Smooth muscle cell (in vitro differentiated cells): ENCODE data around the gene SPATA9. TPM values are rescaled to one million over a fixed set of nuclear protein-coding genes. Genes with fewer than 3 reads are reported as not detected.
A peak's percentile ranks its signal among the peaks of the same experiment; 100 is the strongest.

Experiments used
- DNase-seq: peaks from one replicate; lab custom pipeline; 2025; ENCODE audit not compliant: unreplicated experiment; lab: John Stamatoyannopoulos, UW
- H2AFZ ChIP-seq: fragments of 200-600 bp; sonication (generic); 2 replicates; pipeline ENCODE4 v1.6.0; 2016; ENCODE audit warnings: antibody characterized with exemption, low read depth, mild to moderate bottlenecking
- H3F3A ChIP-seq: fragments of 200-600 bp; sonication (generic); 2 replicates; pipeline ENCODE4 v1.6.0; 2017; ENCODE audit warnings: antibody characterized with exemption, low read depth
- H3K27ac ChIP-seq: fragments of 200-600 bp; sonication (generic); 2 replicates; pipeline ENCODE4 v1.5.1; 2016; ENCODE audit warnings: low read depth, mild to moderate bottlenecking
- H3K27me3 ChIP-seq: fragments of 200-600 bp; sonication (generic); 2 replicates; pipeline ENCODE4 v1.6.1; 2016; ENCODE audit warnings: low read depth, mild to moderate bottlenecking
- H3K36me3 ChIP-seq: fragments of 200-600 bp; sonication (generic); 2 replicates; pipeline ENCODE4 v1.5.1; 2016; ENCODE audit warnings: low read depth
- H3K4me1 ChIP-seq: fragments of 200-600 bp; sonication (generic); 2 replicates; pipeline ENCODE4 v1.5.1; 2016; ENCODE audit warnings: low read depth
- H3K4me2 ChIP-seq: fragments of 200-600 bp; sonication (generic); 2 replicates; pipeline ENCODE4 v1.6.0; 2016; ENCODE audit warnings: mild to moderate bottlenecking
- H3K4me3 ChIP-seq: fragments of 200-600 bp; sonication (generic); 2 replicates; pipeline ENCODE4 v1.5.1; 2016; ENCODE audit warnings: mild to moderate bottlenecking
- H3K79me2 ChIP-seq: fragments of 200-600 bp; sonication (generic); 2 replicates; pipeline ENCODE4 v1.6.0; 2016; ENCODE audit warnings: low read depth, mild to moderate bottlenecking
- H3K9ac ChIP-seq: fragments of 200-600 bp; sonication (generic); 2 replicates; pipeline ENCODE4 v1.6.0; 2016; ENCODE audit warnings: low read depth
- H3K9me3 ChIP-seq: fragments of 200-600 bp; sonication (generic); replicated peaks from 2 replicates; pipeline ENCODE4 v1.5.1; 2016; ENCODE audit warnings: low read depth
- H4K20me1 ChIP-seq: fragments of 200-600 bp; sonication (generic); 2 replicates; pipeline ENCODE4 v1.6.0; 2016; ENCODE audit warnings: low read depth
- CTCF ChIP-seq: fragments of 200-600 bp; sonication (generic); IDR thresholded peaks from 2 replicates; pipeline ENCODE4 v1.5.1; 2017; ENCODE audit warnings: borderline replicate concordance, mild to moderate bottlenecking, antibody characterized with exemption; ENCODE audit not compliant: insufficient read depth, poor library complexity, severe bottlenecking
- WGBS: methylation state at CpG from one replicate; pipeline ENCODE4 v1.1.7; 2016; ENCODE audit warnings: low lambda C conversion rate; 5-methylcytosine and 5-hydroxymethylcytosine counted together
- polyA plus RNA-seq: library from polyadenylated mRNA; unstranded; fragments of >200 nt; fragmentation: Nextera tagmentation; extraction: Ambion mirVana; gene quantifications from 2 replicates; pipeline ENCODE4 v1.2.1, GENCODE V29; 2016
- total RNA-seq: library from RNA; depleted of rRNA; stranded (reverse); fragments of >200 nt; gene quantifications from 2 replicates; pipeline ENCODE4 v1.2.3, GENCODE V29; 2014

The SPATA9 gene
- total and polyA plus RNA-seq, 2 experiments from 2014 or later, result not detected

GRCh38 chr5:95672641-95673040 is 10.2 kb downstream of the SPATA9 start:
- Histone ChIP-seq H3K27ac (peak overlapping the region; percentile 63), H3K4me1 (peaks cover 12% of the 10 kb centered on the region), H3K4me2 (peak overlapping the region; percentile 31), H3K79me2 (no peaks in the 10 kb centered on the region), H3K4me3 (no peak overlapping the region), H3K27me3 (no peaks in the 10 kb centered on the region), H3K36me3 (no peaks in the 10 kb centered on the region), H4K20me1 (no peaks in the 10 kb centered on the region), H2AFZ (peak overlapping the region; percentile 59), H3K9ac (no peak overlapping the region), H3K9me3 (no peaks in the 10 kb centered on the region), H3F3A (peaks cover 10% of the 10 kb centered on the region)
- TF ChIP-seq CTCF, result no peak
- no peak for DNase-seq

- H3K27me3 ChIP-seq, result no peaks in the 10 kb centered on the region
- no peak overlapping the region for H3K4me2 ChIP-seq
- no peaks in the 10 kb centered on the region for H3K9me3 ChIP-seq
- no peaks in the 10 kb centered on the region for H3K36me3 ChIP-seq
- no peak overlapping the region for H3K27ac ChIP-seq
- no peaks in the 10 kb centered on the region for H3K79me2 ChIP-seq
- DNase-seq, result no peak
- no peak for TF ChIP-seq CTCF
- H4K20me1 ChIP-seq, result no peaks in the 10 kb centered on the region
- no peak overlapping the region for H3K4me3 ChIP-seq
- no peak overlapping the region for H3K9ac ChIP-seq
- H2AFZ ChIP-seq, result no peak overlapping the region
- 90% methylated on average over 1 of the region's 1 CpG for WGBS
- H3F3A ChIP-seq, result peaks cover 10% of the 10 kb centered on the region
- H3K4me1 ChIP-seq, result peaks cover 12% of the 10 kb centered on the region
Measured at GRCh38 chr5:95671826-95672225, 11.0 kb downstream of the SPATA9 start.

GRCh38 chr5:95670568-95670967 is 12.2 kb downstream of the SPATA9 start:
- H3K4me3 ChIP-seq, result no peak overlapping the region
- H3K27ac ChIP-seq, result peak overlapping the region; percentile 94
- no peaks in the 10 kb centered on the region for H3K9me3 ChIP-seq
- TF ChIP-seq CTCF, result no peak
- no peaks in the 10 kb centered on the region for H3K79me2 ChIP-seq
- WGBS, result 92% methylated on average over 3 of the region's 3 CpGs
- H3K27me3 ChIP-seq, result no peaks in the 10 kb centered on the region
- H3K4me2 ChIP-seq, result peak overlapping the region; percentile 27
- no peak overlapping the region for H3K9ac ChIP-seq
- no peaks in the 10 kb centered on the region for H4K20me1 ChIP-seq
- peaks cover 12% of the 10 kb centered on the region for H3K4me1 ChIP-seq
- DNase-seq, result no peak
- H3K36me3 ChIP-seq, result no peaks in the 10 kb centered on the region
- H2AFZ ChIP-seq, result no peak overlapping the region
- H3F3A ChIP-seq, result peaks cover 10% of the 10 kb centered on the region

GRCh38 chr5:95669985-95670384 is 12.8 kb downstream of the SPATA9 start:
- Histone ChIP-seq H3F3A (peaks cover 10% of the 10 kb centered on the region), H3K27ac (peak overlapping the region; percentile 94), H3K9me3 (no peaks in the 10 kb centered on the region), H3K4me3 (no peak overlapping the region), H3K4me1 (peaks cover 12% of the 10 kb centered on the region), H3K27me3 (no peaks in the 10 kb centered on the region), H3K9ac (no peak overlapping the region), H4K20me1 (no peaks in the 10 kb centered on the region), H2AFZ (no peak overlapping the region), H3K79me2 (no peaks in the 10 kb centered on the region), H3K4me2 (peak overlapping the region; percentile 27), H3K36me3 (no peaks in the 10 kb centered on the region)
- 94% methylated on average over 5 of the region's 5 CpGs for WGBS
- no peak for DNase-seq
- TF ChIP-seq CTCF, result no peak
